Measurements from ENCODE around the gene SLC5A1.
"Not testable (repeated sequence)": the region's sequence is repeated elsewhere in the genome, so short reads cannot be mapped to it uniquely, and the experiment has no call there.

Gene SLC5A1

GRCh38 chr22:32144496-32145274 is 101.6 kb downstream of the SLC5A1 start:
- no peak for DNase-seq (ENCODE audit: low read depth in 2 of 2)

- not testable (repeated sequence) for DNase-seq (ENCODE audit: low read depth in 2 of 2)
These were observed 104.1 kb downstream of the SLC5A1 start for GRCh38 chr22:32147128-32147527.

GRCh38 chr22:32148372-32148771 is 105.3 kb downstream of the SLC5A1 start:
- not testable (repeated sequence) for DNase-seq (ENCODE audit: low read depth in 2 of 2)

GRCh38 chr22:32150647-32151046 is 107.6 kb downstream of the SLC5A1 start:
- DNase-seq (ENCODE audit: low read depth in 2 of 2) = not testable (repeated sequence)

GRCh38 chr22:32151641-32152040 is 108.6 kb downstream of the SLC5A1 start:
- DNase-seq (ENCODE audit: low read depth in 2 of 2) = not testable (repeated sequence)

- DNase-seq (ENCODE audit: low read depth in 2 of 2) = not testable (repeated sequence)
These were observed 111.7 kb downstream of the SLC5A1 start for GRCh38 chr22:32154727-32155126.

GRCh38 chr22:32157632-32158031 is 114.6 kb downstream of the SLC5A1 start:
- not testable (repeated sequence) for DNase-seq (ENCODE audit: low read depth in 2 of 2)

GRCh38 chr22:32158712-32159533 is 115.9 kb downstream of the SLC5A1 start, which contains the start of gene C22orf42:
C22orf42 (minus strand) TSS chr22:32159303; CDS start chr22:32159215, 88 bp downstream.
- DNase-seq (ENCODE audit: low read depth in 2 of 2) = no peak

- not testable (repeated sequence) for DNase-seq (ENCODE audit: low read depth in 2 of 2)
These were observed 117.3 kb downstream of the SLC5A1 start for GRCh38 chr22:32160411-32160810.

Data from activated CD8-positive, alpha-beta memory T cell treated with anti-CD3 and anti-CD28 coated beads for 4 hours (primary cell).